Fibroblast of lung (primary cell): Measurements from ENCODE around the gene CLIC5. TPM values are rescaled to one million over a fixed set of nuclear protein-coding genes. Genes with fewer than 3 reads are reported as not detected.

Experiments used
- DNase-seq, 2 donors: peaks; one replicate each; pipeline versions ENCODE4 v3.0.0 to v3.0.0-alpha.2; 2010; ENCODE audit warnings: low read depth in 2 of 2
- H2AFZ ChIP-seq: 2 replicates; pipeline ENCODE4 v1.5.1; 2012; ENCODE audit warnings: low read length, control low read depth, inconsistent platforms
- H3K27ac ChIP-seq: 2 replicates; pipeline ENCODE4 v1.5.1; 2011; ENCODE audit warnings: low read length, control low read depth; ENCODE audit not compliant: insufficient read depth
- H3K27me3 ChIP-seq: 2 replicates; pipeline ENCODE4 v1.5.1; 2011; ENCODE audit warnings: mild to moderate bottlenecking, low read length; ENCODE audit not compliant: control insufficient read depth, insufficient read depth
- H3K36me3 ChIP-seq: 2 replicates; pipeline ENCODE4 v1.5.1; 2011; ENCODE audit warnings: low read length; ENCODE audit not compliant: control insufficient read depth, insufficient read depth
- H3K4me1 ChIP-seq: 2 replicates; pipeline ENCODE4 v1.5.1; 2011; ENCODE audit warnings: low read length; ENCODE audit not compliant: control insufficient read depth, insufficient read depth; ENCODE audit errors: extremely low read depth
- H3K4me2 ChIP-seq: 2 replicates; pipeline ENCODE4 v1.5.1; 2011; ENCODE audit warnings: low read length, control low read depth; ENCODE audit not compliant: insufficient read depth; ENCODE audit errors: extremely low read depth
- H3K4me3 ChIP-seq, 4 experiments: fragments of 200-600 bp in 1 of 4; sonication (generic) in 1 of 4; replicated peaks in 1 of 4; 2 replicates each; pipeline ENCODE4 v1.5.1; 2011 to 2016; ENCODE audit warnings: low read length in 4 of 4, low read depth in 3 of 4, mild to moderate bottlenecking in 3 of 4, control low read depth in 2 of 4, inconsistent platforms in 1 of 4, mixed read lengths in 1 of 4; ENCODE audit not compliant: insufficient read depth in 1 of 4; ENCODE audit errors: control extremely low read depth in 1 of 4
- H3K79me2 ChIP-seq: 2 replicates; pipeline ENCODE4 v1.5.1; 2012; ENCODE audit warnings: mild to moderate bottlenecking, low read length, inconsistent platforms; ENCODE audit not compliant: control insufficient read depth, insufficient read depth
- H3K9ac ChIP-seq: 2 replicates; pipeline ENCODE4 v1.5.1; 2011; ENCODE audit warnings: mild to moderate bottlenecking, low read length, control low read depth; ENCODE audit not compliant: insufficient read depth
- H3K9me3 ChIP-seq: 2 replicates; pipeline ENCODE4 v1.5.1; 2012; ENCODE audit warnings: low read depth, low read length; ENCODE audit not compliant: control insufficient read depth, insufficient read depth
- H4K20me1 ChIP-seq: 2 replicates; pipeline ENCODE4 v1.5.1; 2011; ENCODE audit warnings: low read length; ENCODE audit not compliant: control insufficient read depth, insufficient read depth; ENCODE audit errors: extremely low read depth
- EZH2 ChIP-seq: IDR thresholded peaks from 2 replicates; pipeline ENCODE4 v1.5.1; 2012; ENCODE audit warnings: low read length, control low read depth, mild to moderate bottlenecking; ENCODE audit errors: missing control alignments
- polyA plus RNA-seq, 2 donors: library from polyadenylated mRNA; depleted of rRNA in 1 of 2; stranded (reverse) in 1 of 2; unstranded in 1 of 2; fragments of >200 nt; gene quantifications; 2 replicates each; pipeline ENCODE4 v1.2.1, GENCODE V29; 2011 to 2012; ENCODE audit warnings: missing spikeins in 1 of 2
- total RNA-seq: library from RNA; depleted of rRNA; stranded (reverse); fragments of >200 nt; gene quantifications from 2 replicates; pipeline ENCODE4 v1.2.1, GENCODE V29; 2014
- TF ChIP-seq, protein P1 (sequence below), 2 donors: IDR thresholded peaks in 1 of 2; conservative IDR thresholded peaks in 1 of 2; 1 replicate in 1 of 2; 2 replicates in 1 of 2; pipeline ENCODE4 v1.5.1; 2011 to 2012; ENCODE audit warnings: low read length in 2 of 2, control low read depth in 1 of 2, inconsistent platforms in 1 of 2, low read depth in 1 of 2, mild to moderate bottlenecking in 1 of 2

Gene CLIC5
- total and polyA plus RNA-seq, 2 donors (not counting 1 experiment from before 2014, with no cell fraction given) = 0.03 TPM; not detected in 1

GRCh38 chr6:45857827-45858226, 157.8 kb downstream of the CLIC5 start:
- no peak overlapping the region for H3K27ac ChIP-seq
- no peak for DNase-seq
- no peaks in the 10 kb centered on the region for H3K9me3 ChIP-seq
- no peaks in the 10 kb centered on the region for H3K36me3 ChIP-seq
- H3K4me2 ChIP-seq = no peak overlapping the region
- no peak overlapping the region for H3K4me3 ChIP-seq
- H3K27me3 ChIP-seq = peaks cover 4% of the 10 kb centered on the region
- no peaks in the 10 kb centered on the region for H4K20me1 ChIP-seq
- H3K79me2 ChIP-seq = no peaks in the 10 kb centered on the region
- no peak overlapping the region for H3K9ac ChIP-seq
- no peaks in the 10 kb centered on the region for H3K4me1 ChIP-seq
- H2AFZ ChIP-seq = no peak overlapping the region
- no peak for TF ChIP-seq EZH2
- TF ChIP-seq, protein P1, sequence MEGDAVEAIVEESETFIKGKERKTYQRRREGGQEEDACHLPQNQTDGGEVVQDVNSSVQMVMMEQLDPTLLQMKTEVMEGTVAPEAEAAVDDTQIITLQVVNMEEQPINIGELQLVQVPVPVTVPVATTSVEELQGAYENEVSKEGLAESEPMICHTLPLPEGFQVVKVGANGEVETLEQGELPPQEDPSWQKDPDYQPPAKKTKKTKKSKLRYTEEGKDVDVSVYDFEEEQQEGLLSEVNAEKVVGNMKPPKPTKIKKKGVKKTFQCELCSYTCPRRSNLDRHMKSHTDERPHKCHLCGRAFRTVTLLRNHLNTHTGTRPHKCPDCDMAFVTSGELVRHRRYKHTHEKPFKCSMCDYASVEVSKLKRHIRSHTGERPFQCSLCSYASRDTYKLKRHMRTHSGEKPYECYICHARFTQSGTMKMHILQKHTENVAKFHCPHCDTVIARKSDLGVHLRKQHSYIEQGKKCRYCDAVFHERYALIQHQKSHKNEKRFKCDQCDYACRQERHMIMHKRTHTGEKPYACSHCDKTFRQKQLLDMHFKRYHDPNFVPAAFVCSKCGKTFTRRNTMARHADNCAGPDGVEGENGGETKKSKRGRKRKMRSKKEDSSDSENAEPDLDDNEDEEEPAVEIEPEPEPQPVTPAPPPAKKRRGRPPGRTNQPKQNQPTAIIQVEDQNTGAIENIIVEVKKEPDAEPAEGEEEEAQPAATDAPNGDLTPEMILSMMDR (conservative IDR thresholded peaks at IDR 0.05 in 1 of 2, IDR thresholded peaks at IDR 0.05 in 1 of 2; ENCODE audit: low read depth in 1 of 2, low read length in 2 of 2) = no peak

DNA sequence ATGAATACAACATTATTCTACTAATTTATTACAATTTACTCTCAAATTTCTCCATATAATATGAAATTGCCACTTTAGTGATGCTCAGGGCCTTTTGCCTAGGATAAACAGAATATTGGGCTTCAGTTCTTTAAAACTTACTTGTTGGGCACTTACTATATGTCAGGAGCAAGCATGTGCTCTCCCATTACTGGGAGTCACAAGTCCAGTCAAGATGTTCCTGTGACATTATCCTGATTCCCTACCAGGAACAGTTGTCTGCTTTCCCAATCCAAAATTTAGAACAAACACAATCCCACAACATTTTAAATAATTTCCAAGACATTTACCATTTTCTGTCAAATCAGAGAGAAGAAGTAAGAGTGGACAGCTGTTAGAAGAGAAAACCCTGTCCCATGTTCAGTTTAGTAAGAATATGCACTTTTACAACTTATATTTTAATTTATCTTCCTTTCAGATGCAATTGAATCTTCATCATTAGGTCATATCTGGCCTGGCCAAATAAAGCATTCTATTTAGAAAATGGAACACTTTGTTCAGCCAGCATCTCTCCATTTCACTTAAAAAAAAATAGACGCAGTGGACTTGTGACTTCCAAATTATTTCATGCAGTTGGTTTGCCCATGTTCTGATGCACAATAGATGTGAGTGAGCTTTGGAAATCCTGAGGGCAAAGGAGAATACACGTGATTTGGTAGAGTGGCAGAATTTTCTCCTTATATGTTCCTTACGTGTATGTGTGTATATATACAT, 159.8 kb downstream of the CLIC5 start:
- H3K27me3 ChIP-seq = peaks cover 4% of the 10 kb centered on the region
- DNase-seq = no peak
- TF ChIP-seq, protein P1 (conservative IDR thresholded peaks at IDR 0.05 in 1 of 2, IDR thresholded peaks at IDR 0.05 in 1 of 2; ENCODE audit: low read depth in 1 of 2, low read length in 2 of 2) = no peak
- no peak for TF ChIP-seq EZH2
- H2AFZ ChIP-seq = no peak overlapping the region
- no peak overlapping the region for H3K9ac ChIP-seq
- no peaks in the 10 kb centered on the region for H3K4me1 ChIP-seq
- no peak overlapping the region for H3K4me3 ChIP-seq
- H3K36me3 ChIP-seq = no peaks in the 10 kb centered on the region
- no peaks in the 10 kb centered on the region for H3K9me3 ChIP-seq
- H4K20me1 ChIP-seq = no peaks in the 10 kb centered on the region
- no peaks in the 10 kb centered on the region for H3K79me2 ChIP-seq
- H3K4me2 ChIP-seq = no peak overlapping the region
- no peak overlapping the region for H3K27ac ChIP-seq

DNA sequence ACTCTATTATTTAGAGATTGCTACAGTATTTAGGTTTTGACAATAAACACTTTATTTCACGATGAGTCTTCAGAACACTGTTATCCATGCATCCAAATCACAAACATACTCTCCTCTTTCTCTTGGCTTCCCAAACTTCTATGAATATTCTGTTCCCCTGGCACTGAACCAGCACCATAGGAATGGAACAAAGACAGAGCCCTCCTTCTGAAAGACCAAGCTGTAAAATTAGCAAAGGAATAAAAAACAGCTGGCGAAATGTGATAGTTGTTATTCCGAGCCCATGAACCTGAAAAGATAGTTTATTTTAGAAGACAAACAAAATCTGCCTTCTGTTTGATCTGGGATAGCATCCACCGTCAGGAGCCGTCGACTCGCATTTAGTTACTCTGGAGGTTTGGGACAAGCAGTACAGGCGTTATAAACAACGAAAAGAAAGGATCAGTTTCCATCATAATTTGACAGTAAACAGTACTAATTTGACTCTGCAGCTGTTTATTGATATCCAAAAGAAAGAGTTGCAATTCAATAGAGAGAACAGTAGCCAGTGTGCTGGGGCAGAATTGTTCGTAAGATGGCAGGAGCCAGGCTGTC, 161.4 kb downstream of the CLIC5 start:
- Histone ChIP-seq H3K9ac (no peak overlapping the region), H3K27ac (no peak overlapping the region), H3K79me2 (no peaks in the 10 kb centered on the region), H3K4me3 (no peak overlapping the region), H4K20me1 (no peaks in the 10 kb centered on the region), H3K4me1 (no peaks in the 10 kb centered on the region), H3K9me3 (no peaks in the 10 kb centered on the region), H2AFZ (no peak overlapping the region), H3K27me3 (peaks cover 4% of the 10 kb centered on the region), H3K36me3 (no peaks in the 10 kb centered on the region), H3K4me2 (no peak overlapping the region)
- no peak for DNase-seq
- TF ChIP-seq EZH2 = no peak
- TF ChIP-seq, protein P1 (conservative IDR thresholded peaks at IDR 0.05 in 1 of 2, IDR thresholded peaks at IDR 0.05 in 1 of 2; ENCODE audit: low read depth in 1 of 2, low read length in 2 of 2) = no peak
